ENCODE data around the gene DCANP1.

DNA sequence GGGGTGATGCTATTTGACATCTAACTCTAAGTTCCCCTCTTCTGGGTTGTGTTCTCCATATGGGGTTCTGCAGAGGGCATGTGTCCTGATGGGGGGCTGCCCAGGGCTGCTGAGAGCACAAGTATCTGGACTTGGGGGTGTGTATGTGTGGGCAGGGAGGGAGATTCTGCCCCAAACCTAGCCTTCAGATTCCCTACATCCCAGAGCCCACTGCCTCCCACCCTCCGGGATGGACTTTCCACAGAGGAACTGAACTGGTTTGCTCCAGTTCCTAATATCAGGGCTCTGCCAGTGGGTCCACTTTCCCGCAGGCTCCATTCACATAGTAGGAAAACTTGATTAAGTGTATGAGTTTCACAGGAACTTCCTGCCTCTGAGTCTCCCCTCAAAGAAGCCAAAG is 21.4 kb upstream of the DCANP1 start:
- TF ChIP-seq, protein P1, sequence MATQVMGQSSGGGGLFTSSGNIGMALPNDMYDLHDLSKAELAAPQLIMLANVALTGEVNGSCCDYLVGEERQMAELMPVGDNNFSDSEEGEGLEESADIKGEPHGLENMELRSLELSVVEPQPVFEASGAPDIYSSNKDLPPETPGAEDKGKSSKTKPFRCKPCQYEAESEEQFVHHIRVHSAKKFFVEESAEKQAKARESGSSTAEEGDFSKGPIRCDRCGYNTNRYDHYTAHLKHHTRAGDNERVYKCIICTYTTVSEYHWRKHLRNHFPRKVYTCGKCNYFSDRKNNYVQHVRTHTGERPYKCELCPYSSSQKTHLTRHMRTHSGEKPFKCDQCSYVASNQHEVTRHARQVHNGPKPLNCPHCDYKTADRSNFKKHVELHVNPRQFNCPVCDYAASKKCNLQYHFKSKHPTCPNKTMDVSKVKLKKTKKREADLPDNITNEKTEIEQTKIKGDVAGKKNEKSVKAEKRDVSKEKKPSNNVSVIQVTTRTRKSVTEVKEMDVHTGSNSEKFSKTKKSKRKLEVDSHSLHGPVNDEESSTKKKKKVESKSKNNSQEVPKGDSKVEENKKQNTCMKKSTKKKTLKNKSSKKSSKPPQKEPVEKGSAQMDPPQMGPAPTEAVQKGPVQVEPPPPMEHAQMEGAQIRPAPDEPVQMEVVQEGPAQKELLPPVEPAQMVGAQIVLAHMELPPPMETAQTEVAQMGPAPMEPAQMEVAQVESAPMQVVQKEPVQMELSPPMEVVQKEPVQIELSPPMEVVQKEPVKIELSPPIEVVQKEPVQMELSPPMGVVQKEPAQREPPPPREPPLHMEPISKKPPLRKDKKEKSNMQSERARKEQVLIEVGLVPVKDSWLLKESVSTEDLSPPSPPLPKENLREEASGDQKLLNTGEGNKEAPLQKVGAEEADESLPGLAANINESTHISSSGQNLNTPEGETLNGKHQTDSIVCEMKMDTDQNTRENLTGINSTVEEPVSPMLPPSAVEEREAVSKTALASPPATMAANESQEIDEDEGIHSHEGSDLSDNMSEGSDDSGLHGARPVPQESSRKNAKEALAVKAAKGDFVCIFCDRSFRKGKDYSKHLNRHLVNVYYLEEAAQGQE (IDR thresholded peaks at IDR 0.05; ENCODE audit: borderline replicate concordance), result no peak
- TF ChIP-seq, protein P1 (CRISPR knock-in tag; IDR thresholded peaks at IDR 0.05; ENCODE audit: low read depth), result no peak
- TF ChIP-seq EZH2 (IDR thresholded peaks at IDR 0.05; ENCODE audit: borderline replicate concordance, low read depth, low read length) (no peak), BDP1 (IDR thresholded peaks at IDR 0.05; ENCODE audit: insufficient read depth, insufficient read length) (no peak), CBX5 (IDR thresholded peaks at IDR 0.05; ENCODE audit: borderline replicate concordance, low read depth) (no peak), ZNF253 (CRISPR knock-in tag; conservative IDR thresholded peaks at IDR 0.05) (no peak), MYC (IDR thresholded peaks at IDR 0.05; ENCODE audit: low read depth, low read length) (no peak), MYC (CRISPR knock-in tag; IDR thresholded peaks at IDR 0.05; ENCODE audit: borderline replicate concordance, low read depth) (no peak), JUN (IDR thresholded peaks at IDR 0.05; ENCODE audit: borderline replicate concordance, low read depth, low read length) (no peak), JUN (CRISPR knock-in tag; IDR thresholded peaks at IDR 0.05; ENCODE audit: borderline replicate concordance) (no peak), HNRNPH1 (optimal IDR thresholded peaks at IDR 0.05; ENCODE audit: low read depth, low read length) (no peak), CCAR2 (IDR thresholded peaks at IDR 0.05; ENCODE audit: low read depth, low read length) (no peak), RAD21 (CRISPR knock-in tag; conservative IDR thresholded peaks at IDR 0.05 in 1 of 2, IDR thresholded peaks at IDR 0.05 in 1 of 2) (no peak)
- TF ChIP-seq, protein P2, sequence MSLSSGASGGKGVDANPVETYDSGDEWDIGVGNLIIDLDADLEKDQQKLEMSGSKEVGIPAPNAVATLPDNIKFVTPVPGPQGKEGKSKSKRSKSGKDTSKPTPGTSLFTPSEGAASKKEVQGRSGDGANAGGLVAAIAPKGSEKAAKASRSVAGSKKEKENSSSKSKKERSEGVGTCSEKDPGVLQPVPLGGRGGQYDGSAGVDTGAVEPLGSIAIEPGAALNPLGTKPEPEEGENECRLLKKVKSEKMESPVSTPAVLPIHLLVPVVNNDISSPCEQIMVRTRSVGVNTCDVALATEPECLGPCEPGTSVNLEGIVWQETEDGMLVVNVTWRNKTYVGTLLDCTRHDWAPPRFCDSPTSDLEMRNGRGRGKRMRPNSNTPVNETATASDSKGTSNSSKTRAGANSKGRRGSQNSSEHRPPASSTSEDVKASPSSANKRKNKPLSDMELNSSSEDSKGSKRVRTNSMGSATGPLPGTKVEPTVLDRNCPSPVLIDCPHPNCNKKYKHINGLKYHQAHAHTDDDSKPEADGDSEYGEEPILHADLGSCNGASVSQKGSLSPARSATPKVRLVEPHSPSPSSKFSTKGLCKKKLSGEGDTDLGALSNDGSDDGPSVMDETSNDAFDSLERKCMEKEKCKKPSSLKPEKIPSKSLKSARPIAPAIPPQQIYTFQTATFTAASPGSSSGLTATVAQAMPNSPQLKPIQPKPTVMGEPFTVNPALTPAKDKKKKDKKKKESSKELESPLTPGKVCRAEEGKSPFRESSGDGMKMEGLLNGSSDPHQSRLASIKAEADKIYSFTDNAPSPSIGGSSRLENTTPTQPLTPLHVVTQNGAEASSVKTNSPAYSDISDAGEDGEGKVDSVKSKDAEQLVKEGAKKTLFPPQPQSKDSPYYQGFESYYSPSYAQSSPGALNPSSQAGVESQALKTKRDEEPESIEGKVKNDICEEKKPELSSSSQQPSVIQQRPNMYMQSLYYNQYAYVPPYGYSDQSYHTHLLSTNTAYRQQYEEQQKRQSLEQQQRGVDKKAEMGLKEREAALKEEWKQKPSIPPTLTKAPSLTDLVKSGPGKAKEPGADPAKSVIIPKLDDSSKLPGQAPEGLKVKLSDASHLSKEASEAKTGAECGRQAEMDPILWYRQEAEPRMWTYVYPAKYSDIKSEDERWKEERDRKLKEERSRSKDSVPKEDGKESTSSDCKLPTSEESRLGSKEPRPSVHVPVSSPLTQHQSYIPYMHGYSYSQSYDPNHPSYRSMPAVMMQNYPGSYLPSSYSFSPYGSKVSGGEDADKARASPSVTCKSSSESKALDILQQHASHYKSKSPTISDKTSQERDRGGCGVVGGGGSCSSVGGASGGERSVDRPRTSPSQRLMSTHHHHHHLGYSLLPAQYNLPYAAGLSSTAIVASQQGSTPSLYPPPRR (CRISPR knock-in tag; IDR thresholded peaks at IDR 0.05; ENCODE audit: borderline replicate concordance), result no peak
- TF ChIP-seq, protein P3, sequence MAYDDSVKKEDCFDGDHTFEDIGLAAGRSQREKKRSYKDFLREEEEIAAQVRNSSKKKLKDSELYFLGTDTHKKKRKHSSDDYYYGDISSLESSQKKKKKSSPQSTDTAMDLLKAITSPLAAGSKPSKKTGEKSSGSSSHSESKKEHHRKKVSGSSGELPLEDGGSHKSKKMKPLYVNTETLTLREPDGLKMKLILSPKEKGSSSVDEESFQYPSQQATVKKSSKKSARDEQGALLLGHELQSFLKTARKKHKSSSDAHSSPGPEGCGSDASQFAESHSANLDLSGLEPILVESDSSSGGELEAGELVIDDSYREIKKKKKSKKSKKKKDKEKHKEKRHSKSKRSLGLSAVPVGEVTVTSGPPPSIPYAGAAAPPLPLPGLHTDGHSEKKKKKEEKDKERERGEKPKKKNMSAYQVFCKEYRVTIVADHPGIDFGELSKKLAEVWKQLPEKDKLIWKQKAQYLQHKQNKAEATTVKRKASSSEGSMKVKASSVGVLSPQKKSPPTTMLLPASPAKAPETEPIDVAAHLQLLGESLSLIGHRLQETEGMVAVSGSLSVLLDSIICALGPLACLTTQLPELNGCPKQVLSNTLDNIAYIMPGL (CRISPR knock-in tag; IDR thresholded peaks at IDR 0.05), result no peak
- TF ChIP-seq, protein P4, sequence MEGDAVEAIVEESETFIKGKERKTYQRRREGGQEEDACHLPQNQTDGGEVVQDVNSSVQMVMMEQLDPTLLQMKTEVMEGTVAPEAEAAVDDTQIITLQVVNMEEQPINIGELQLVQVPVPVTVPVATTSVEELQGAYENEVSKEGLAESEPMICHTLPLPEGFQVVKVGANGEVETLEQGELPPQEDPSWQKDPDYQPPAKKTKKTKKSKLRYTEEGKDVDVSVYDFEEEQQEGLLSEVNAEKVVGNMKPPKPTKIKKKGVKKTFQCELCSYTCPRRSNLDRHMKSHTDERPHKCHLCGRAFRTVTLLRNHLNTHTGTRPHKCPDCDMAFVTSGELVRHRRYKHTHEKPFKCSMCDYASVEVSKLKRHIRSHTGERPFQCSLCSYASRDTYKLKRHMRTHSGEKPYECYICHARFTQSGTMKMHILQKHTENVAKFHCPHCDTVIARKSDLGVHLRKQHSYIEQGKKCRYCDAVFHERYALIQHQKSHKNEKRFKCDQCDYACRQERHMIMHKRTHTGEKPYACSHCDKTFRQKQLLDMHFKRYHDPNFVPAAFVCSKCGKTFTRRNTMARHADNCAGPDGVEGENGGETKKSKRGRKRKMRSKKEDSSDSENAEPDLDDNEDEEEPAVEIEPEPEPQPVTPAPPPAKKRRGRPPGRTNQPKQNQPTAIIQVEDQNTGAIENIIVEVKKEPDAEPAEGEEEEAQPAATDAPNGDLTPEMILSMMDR (IDR thresholded peaks at IDR 0.05 in 2 of 3, conservative IDR thresholded peaks at IDR 0.05 in 1 of 3; ENCODE audit: insufficient read depth in 2 of 3, low read depth in 1 of 3, low read length in 3 of 3), result no peak
